ENCODE data around the gene ERCC8. TPM values are rescaled to one million over a fixed set of nuclear protein-coding genes. Genes with fewer than 3 reads are reported as not detected.
A peak's percentile ranks its signal among the peaks of the same experiment; 100 is the strongest.

ERCC8 gene
- total and polyA plus RNA-seq, 4 donors, result 2.6 to 14.5 (median 6.2) TPM

DNA sequence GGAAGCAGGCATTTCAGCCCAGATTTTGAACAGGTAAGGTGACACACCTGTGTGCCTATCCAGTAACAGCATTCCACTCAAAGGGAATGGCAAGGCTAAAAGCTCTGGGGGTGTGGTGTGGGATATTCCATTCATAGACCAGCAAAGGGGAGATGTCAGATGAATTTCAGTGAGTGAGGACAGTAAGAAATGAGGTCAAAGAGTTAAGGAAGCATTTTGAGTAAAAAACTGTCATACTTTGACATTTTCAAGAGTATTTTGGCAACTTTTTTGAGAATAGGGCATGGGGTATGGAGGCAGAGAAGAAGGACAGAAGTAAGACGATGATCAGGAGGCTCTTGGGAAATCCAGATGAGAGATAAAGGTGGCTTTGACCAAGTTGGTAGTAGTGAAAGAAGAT is 98.6 kb downstream of the ERCC8 start:
- Histone ChIP-seq H3K4me3 (ENCODE audit: low read depth in 1 of 3, low read length in 3 of 3) (no peak overlapping the region), H3K9ac (ENCODE audit: low read depth in 1 of 2, low read length in 2 of 2) (no peak overlapping the region), H3K4me1 (ENCODE audit: control insufficient read depth in 4 of 4, insufficient read depth in 4 of 4, low read length in 3 of 4) (peaks cover 9 to 17% (median 12%) of the 10 kb centered on the region in 4 donors), H3K36me3 (ENCODE audit: control insufficient read depth in 4 of 4, insufficient read depth in 3 of 4, low read depth in 1 of 4, low read length in 3 of 4) (no peaks in the 10 kb centered on the region), H3K9me3 (ENCODE audit: control insufficient read depth in 4 of 4, low read length in 3 of 4) (no peaks in the 10 kb centered on the region), H3K27me3 (ENCODE audit: control insufficient read depth in 4 of 4, insufficient read depth in 4 of 4, low read length in 3 of 4) (peaks cover 0 to 8% (median 4%) of the 10 kb centered on the region in 4 donors), H3K27ac (ENCODE audit: low read depth in 1 of 2, low read length in 2 of 2) (no peak overlapping the region)
- TF ChIP-seq TAF1 (conservative IDR thresholded peaks at IDR 0.05), result no peak
- no peak for TF ChIP-seq GABPA (IDR thresholded peaks at IDR 0.05 in 1 of 2, conservative IDR thresholded peaks at IDR 0.05 in 1 of 2)
- TF ChIP-seq, protein P1, sequence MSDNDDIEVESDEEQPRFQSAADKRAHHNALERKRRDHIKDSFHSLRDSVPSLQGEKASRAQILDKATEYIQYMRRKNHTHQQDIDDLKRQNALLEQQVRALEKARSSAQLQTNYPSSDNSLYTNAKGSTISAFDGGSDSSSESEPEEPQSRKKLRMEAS (IDR thresholded peaks at IDR 0.05), result no peak
- TF ChIP-seq FOXA2 (IDR thresholded peaks at IDR 0.05), result no peak
- TF ChIP-seq HNF4A (conservative IDR thresholded peaks at IDR 0.05), result no peak
- no peak for TF ChIP-seq FOXA1 (IDR thresholded peaks at IDR 0.05)
- TF ChIP-seq, protein P2, sequence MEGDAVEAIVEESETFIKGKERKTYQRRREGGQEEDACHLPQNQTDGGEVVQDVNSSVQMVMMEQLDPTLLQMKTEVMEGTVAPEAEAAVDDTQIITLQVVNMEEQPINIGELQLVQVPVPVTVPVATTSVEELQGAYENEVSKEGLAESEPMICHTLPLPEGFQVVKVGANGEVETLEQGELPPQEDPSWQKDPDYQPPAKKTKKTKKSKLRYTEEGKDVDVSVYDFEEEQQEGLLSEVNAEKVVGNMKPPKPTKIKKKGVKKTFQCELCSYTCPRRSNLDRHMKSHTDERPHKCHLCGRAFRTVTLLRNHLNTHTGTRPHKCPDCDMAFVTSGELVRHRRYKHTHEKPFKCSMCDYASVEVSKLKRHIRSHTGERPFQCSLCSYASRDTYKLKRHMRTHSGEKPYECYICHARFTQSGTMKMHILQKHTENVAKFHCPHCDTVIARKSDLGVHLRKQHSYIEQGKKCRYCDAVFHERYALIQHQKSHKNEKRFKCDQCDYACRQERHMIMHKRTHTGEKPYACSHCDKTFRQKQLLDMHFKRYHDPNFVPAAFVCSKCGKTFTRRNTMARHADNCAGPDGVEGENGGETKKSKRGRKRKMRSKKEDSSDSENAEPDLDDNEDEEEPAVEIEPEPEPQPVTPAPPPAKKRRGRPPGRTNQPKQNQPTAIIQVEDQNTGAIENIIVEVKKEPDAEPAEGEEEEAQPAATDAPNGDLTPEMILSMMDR (IDR thresholded peaks at IDR 0.05; ENCODE audit: low read depth, low read length, missing input control), result no peak
- TF ChIP-seq EGR1 (IDR thresholded peaks at IDR 0.05; ENCODE audit: low read depth in 2 of 2), result no peak
- TF ChIP-seq, protein P3, sequence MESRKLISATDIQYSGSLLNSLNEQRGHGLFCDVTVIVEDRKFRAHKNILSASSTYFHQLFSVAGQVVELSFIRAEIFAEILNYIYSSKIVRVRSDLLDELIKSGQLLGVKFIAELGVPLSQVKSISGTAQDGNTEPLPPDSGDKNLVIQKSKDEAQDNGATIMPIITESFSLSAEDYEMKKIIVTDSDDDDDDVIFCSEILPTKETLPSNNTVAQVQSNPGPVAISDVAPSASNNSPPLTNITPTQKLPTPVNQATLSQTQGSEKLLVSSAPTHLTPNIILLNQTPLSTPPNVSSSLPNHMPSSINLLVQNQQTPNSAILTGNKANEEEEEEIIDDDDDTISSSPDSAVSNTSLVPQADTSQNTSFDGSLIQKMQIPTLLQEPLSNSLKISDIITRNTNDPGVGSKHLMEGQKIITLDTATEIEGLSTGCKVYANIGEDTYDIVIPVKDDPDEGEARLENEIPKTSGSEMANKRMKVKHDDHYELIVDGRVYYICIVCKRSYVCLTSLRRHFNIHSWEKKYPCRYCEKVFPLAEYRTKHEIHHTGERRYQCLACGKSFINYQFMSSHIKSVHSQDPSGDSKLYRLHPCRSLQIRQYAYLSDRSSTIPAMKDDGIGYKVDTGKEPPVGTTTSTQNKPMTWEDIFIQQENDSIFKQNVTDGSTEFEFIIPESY (IDR thresholded peaks at IDR 0.05), result no peak
- DNase-seq (ENCODE audit: low spot score), result no peak
- WGBS, result 90% methylated on average over 1 of the region's 1 CpG

DNA sequence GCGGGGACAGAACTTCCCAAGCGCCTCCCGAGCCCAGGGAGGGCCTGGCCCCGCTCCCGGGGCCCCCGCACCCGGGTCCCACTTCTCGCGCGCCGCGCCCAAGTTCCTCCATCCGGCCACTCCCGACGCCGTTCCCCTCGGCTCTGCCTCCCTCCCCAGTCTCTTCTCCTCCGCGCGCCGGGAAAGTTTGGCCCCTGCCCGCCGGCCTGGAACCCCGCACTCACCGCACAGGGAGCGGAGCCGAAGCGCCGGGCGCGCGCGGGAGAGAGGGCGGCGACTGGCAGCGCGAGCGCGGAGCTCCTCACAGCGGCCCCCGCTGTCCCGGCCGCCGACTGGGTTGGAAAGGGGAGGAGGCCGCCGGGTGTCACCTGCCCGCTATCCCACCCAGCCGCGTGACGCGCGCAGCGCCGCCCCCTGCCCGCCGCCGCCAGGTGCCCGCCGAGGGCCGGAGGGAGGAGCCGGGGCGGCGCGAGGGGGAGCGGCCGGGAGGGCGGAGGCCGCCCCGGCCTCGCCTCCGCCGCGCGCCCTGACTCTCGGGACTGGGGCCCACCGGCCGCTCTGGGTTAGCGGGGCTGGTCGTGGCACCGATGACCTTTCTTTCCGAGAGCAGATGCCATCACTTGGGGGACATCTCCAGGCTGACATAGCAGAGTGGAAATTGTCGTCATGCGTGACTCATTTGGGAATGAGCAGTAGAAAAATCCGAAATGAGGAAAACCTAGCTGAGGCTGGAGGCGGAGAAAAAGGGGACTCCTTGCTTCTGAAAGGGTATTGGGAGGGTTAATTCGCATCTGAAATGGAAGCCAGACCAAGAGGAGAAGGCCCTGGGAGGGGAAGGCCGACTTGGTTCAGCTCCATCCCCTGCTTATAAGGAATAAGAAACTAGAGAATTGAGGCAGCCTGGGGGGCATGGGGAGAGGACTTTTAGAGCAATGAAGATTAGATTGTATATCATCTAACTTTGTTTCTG is 100.6 kb downstream of the ERCC8 start, which contains the start of gene ELOVL7:
Gene ELOVL7, minus strand, starts transcription at position 334 of the 970 bp plus-strand sequence. CDS start 56,872 bp downstream, outside the sequence.
- Histone ChIP-seq H3K36me3 (ENCODE audit: control insufficient read depth in 4 of 4, insufficient read depth in 3 of 4, low read depth in 1 of 4, low read length in 3 of 4) (no peaks in the 10 kb centered on the region), H3K9me3 (ENCODE audit: control insufficient read depth in 4 of 4, low read length in 3 of 4) (no peaks in the 10 kb centered on the region), H3K4me3 (ENCODE audit: low read depth in 1 of 3, low read length in 3 of 3) (peak within 1 kb of the TSS; percentile 35 to 82 (median 58)), H3K9ac (ENCODE audit: low read depth in 1 of 2, low read length in 2 of 2) (no peak within 1 kb of the TSS), H3K27ac (ENCODE audit: low read depth in 1 of 2, low read length in 2 of 2) (no peak within 1 kb of the TSS), H3K27me3 (ENCODE audit: control insufficient read depth in 4 of 4, insufficient read depth in 4 of 4, low read length in 3 of 4) (peaks cover 0 to 8% (median 4%) of the 10 kb centered on the region in 4 donors), H3K4me1 (ENCODE audit: control insufficient read depth in 4 of 4, insufficient read depth in 4 of 4, low read length in 3 of 4) (peaks cover 9 to 17% (median 12%) of the 10 kb centered on the region in 4 donors)
- no peak for TF ChIP-seq HNF4A (conservative IDR thresholded peaks at IDR 0.05)
- TF ChIP-seq, protein P2 (IDR thresholded peaks at IDR 0.05; ENCODE audit: low read depth, low read length, missing input control), result peak; percentile 21
- TF ChIP-seq RAD21 (IDR thresholded peaks at IDR 0.05), result peak in 1 of 2 donors; percentile 6
- WGBS, result 2% methylated on average over 87 of the region's 87 CpGs
- peak; percentile 64 for DNase-seq (ENCODE audit: low spot score)

Data from liver (tissue), 9 donors.